Measurements from ENCODE around the gene HGFAC.

DNA sequence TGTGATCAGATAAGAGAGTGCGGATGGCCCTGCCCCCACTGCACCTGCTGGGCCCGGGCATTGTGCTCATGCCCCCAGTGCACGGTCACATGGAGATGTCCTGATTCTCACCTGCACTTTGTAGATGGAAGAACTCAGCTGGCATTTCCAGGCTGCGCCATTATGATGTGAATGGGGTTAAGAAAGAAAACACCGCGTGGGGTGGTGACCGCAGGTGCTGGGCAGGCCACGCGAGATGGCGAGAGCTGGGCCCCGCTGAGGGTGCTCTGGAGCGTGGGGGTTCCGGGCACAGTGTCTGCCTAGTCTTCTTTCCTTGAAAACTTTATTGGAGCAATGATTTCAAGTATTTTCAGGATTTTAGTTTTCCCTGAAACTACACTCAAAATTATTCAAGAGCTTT is 17.8 kb upstream of the HGFAC start:
- TF ChIP-seq ETV6 (conservative IDR thresholded peaks at IDR 0.05 in 1 of 2, IDR thresholded peaks at IDR 0.05 in 1 of 2; ENCODE audit: borderline replicate concordance in 1 of 2, low read depth in 1 of 2): no peak
- TF ChIP-seq, protein P1, sequence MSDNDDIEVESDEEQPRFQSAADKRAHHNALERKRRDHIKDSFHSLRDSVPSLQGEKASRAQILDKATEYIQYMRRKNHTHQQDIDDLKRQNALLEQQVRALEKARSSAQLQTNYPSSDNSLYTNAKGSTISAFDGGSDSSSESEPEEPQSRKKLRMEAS (IDR thresholded peaks at IDR 0.05; ENCODE audit: low read depth, low read length): no peak
- no peak for TF ChIP-seq POLR2AphosphoS2 (IDR thresholded peaks at IDR 0.05; ENCODE audit: low read depth, low read length)
- TF ChIP-seq EZH2 (IDR thresholded peaks at IDR 0.05; ENCODE audit: borderline replicate concordance, control insufficient read depth, low read depth, low read length): no peak

All from GM12878 (cell line).